SK-N-SH (cell line): ENCODE data around the gene CD34.

Experiments used
- CTCF ChIP-seq: fragments of 200-600 bp; sonication (generic); IDR thresholded peaks from 2 replicates; pipeline ENCODE4 v1.6.1; 2017; ENCODE audit warnings: antibody characterized with exemption, mild to moderate bottlenecking, moderate library complexity
- EP300 ChIP-seq, 2 experiments: IDR thresholded peaks; 2 replicates each; pipeline versions ENCODE4 v1.4.0 to v1.6.1; 2012; ENCODE audit warnings: borderline replicate concordance in 1 of 2, low read depth in 1 of 2, low read length in 1 of 2
- FOXM1 ChIP-seq: IDR thresholded peaks from 2 replicates; pipeline ENCODE4 v1.4.0; 2012; ENCODE audit warnings: low read depth, mild to moderate bottlenecking
- GABPA ChIP-seq: IDR thresholded peaks from 2 replicates; pipeline ENCODE4 v1.4.0; 2012; ENCODE audit warnings: low read depth, mild to moderate bottlenecking
- MAX ChIP-seq: IDR thresholded peaks from 2 replicates; pipeline ENCODE4 v1.4.0; 2012; ENCODE audit warnings: low read depth
- ZBTB33 ChIP-seq: IDR thresholded peaks from 2 replicates; pipeline ENCODE4 v1.4.0; 2012; ENCODE audit warnings: low read depth, borderline replicate concordance

- no peak for TF ChIP-seq GABPA
- no peak for TF ChIP-seq EP300 (IDR thresholded peaks at IDR 0.05; ENCODE audit: borderline replicate concordance in 1 of 2, low read depth in 1 of 2, low read length in 1 of 2)
- TF ChIP-seq MAX: no peak
- no peak for TF ChIP-seq CTCF
- TF ChIP-seq FOXM1: no peak
- TF ChIP-seq ZBTB33: no peak
Measured at GRCh38 chr1:207917080-207917479, 6.2 kb upstream of the CD34 start.
